Testis (tissue), 2 donors: ENCODE results near the gene DERA.

ENCODE experiments used
- CTCF ChIP-seq, 3 experiments: fragments of 450-650 bp in 2 of 3; fragments of 200-600 bp in 1 of 3; sonication (generic) in 1 of 3; IDR thresholded peaks; one replicate each; pipeline ENCODE4 v1.5.1; 2016 to 2019; ENCODE audit warnings: antibody characterized with exemption in 3 of 3, mild to moderate bottlenecking in 2 of 3, moderate library complexity in 1 of 3
- POLR2A ChIP-seq: fragments of 450-650 bp; IDR thresholded peaks from one replicate; pipeline ENCODE4 v1.6.1; 2017; ENCODE audit warnings: antibody characterized with exemption, mild to moderate bottlenecking, moderate library complexity

GRCh38 chr12:15972894-15973293, 61.8 kb downstream of the DERA start:
- TF ChIP-seq CTCF (IDR thresholded peaks at IDR 0.05) (no peak), POLR2A (no peak)
